GM19397 (cell line): Measurements from ENCODE around the gene HEATR5A.
"Not testable (repeated sequence)": the region's sequence is repeated elsewhere in the genome, so short reads cannot be mapped to it uniquely, and the experiment has no call there.

Experiments
- ATAC-seq: cut with Tn5 transposase; IDR thresholded peaks from one replicate; pipeline ENCODE4 v1.9.1; 2021; ENCODE audit warnings: mild to moderate bottlenecking, moderate library complexity; ENCODE audit not compliant: unreplicated experiment

The HEATR5A gene

GRCh38 chr14:31261859-31262731 is 158.3 kb downstream of the HEATR5A start:
- no peak for ATAC-seq

GRCh38 chr14:31261523-31261858 is 158.9 kb downstream of the HEATR5A start:
- ATAC-seq: no peak

GRCh38 chr14:31259040-31259435 is 161.3 kb downstream of the HEATR5A start:
- ATAC-seq: not testable (repeated sequence)

GRCh38 chr14:31258427-31259039 is 161.8 kb downstream of the HEATR5A start:
- no peak for ATAC-seq

- not testable (repeated sequence) for ATAC-seq
Measured at GRCh38 chr14:31257554-31258426, 162.6 kb downstream of the HEATR5A start.

- ATAC-seq: no peak
Measured at GRCh38 chr14:31257244-31257553, 163.2 kb downstream of the HEATR5A start.

GRCh38 chr14:31256534-31257243 is 163.7 kb downstream of the HEATR5A start:
- no peak for ATAC-seq

GRCh38 chr14:31255918-31256317 is 164.4 kb downstream of the HEATR5A start:
- ATAC-seq: not testable (repeated sequence)

- no peak for ATAC-seq
Measured at GRCh38 chr14:31255286-31255685, 165.1 kb downstream of the HEATR5A start.

- no peak for ATAC-seq
Measured at GRCh38 chr14:31253746-31254471, 166.4 kb downstream of the HEATR5A start.

GRCh38 chr14:31252865-31253264 is 167.5 kb downstream of the HEATR5A start:
- no peak for ATAC-seq

GRCh38 chr14:31251028-31251958 is 169.1 kb downstream of the HEATR5A start:
- no peak for ATAC-seq

- no peak for ATAC-seq
Measured at GRCh38 chr14:31244626-31245025, 175.7 kb downstream of the HEATR5A start.

GRCh38 chr14:31243860-31244259 is 176.5 kb downstream of the HEATR5A start:
- ATAC-seq: no peak

GRCh38 chr14:31242161-31242940 is 178.0 kb downstream of the HEATR5A start:
- ATAC-seq: not testable (repeated sequence)
